ENCODE data around the gene NDUFA8. TPM values are rescaled to one million over a fixed set of nuclear protein-coding genes. Genes with fewer than 3 reads are reported as not detected.

Gene NDUFA8
- total RNA-seq, 1 donor: 25.0 TPM

GRCh38 chr9:122155796-122156195, 3.8 kb downstream of the NDUFA8 start:
- no peak for DNase-seq (ENCODE audit: low read depth)
- TF ChIP-seq CTCF (IDR thresholded peaks at IDR 0.05; ENCODE audit: insufficient read depth, low read depth, low read length): no peak
- H3K4me3 ChIP-seq (ENCODE audit: low read depth, low read length): no peak overlapping the region

GRCh38 chr9:122151267-122151828, 8.2 kb downstream of the NDUFA8 start:
- no peak overlapping the region for H3K4me3 ChIP-seq (ENCODE audit: low read depth, low read length)
- no peak for DNase-seq (ENCODE audit: low read depth)
- TF ChIP-seq CTCF (IDR thresholded peaks at IDR 0.05; ENCODE audit: insufficient read depth, low read depth, low read length): no peak

- no peak for DNase-seq (ENCODE audit: low read depth)
- no peak for TF ChIP-seq CTCF (IDR thresholded peaks at IDR 0.05; ENCODE audit: insufficient read depth, low read depth, low read length)
- no peak overlapping the region for H3K4me3 ChIP-seq (ENCODE audit: low read depth, low read length)
These were observed 14.1 kb downstream of the NDUFA8 start for GRCh38 chr9:122145592-122145863.

GRCh38 chr9:122144836-122145591, 14.6 kb downstream of the NDUFA8 start:
- H3K4me3 ChIP-seq (ENCODE audit: low read depth, low read length): no peak overlapping the region
- TF ChIP-seq CTCF (IDR thresholded peaks at IDR 0.05; ENCODE audit: insufficient read depth, low read depth, low read length): peak; percentile 38
- DNase-seq (ENCODE audit: low read depth): no peak

- DNase-seq (ENCODE audit: low read depth): no peak
- no peak overlapping the region for H3K4me3 ChIP-seq (ENCODE audit: low read depth, low read length)
- TF ChIP-seq CTCF (IDR thresholded peaks at IDR 0.05; ENCODE audit: insufficient read depth, low read depth, low read length): no peak
These were observed 15.6 kb downstream of the NDUFA8 start for GRCh38 chr9:122143876-122144405.

GRCh38 chr9:122143296-122143695, 16.3 kb downstream of the NDUFA8 start:
- TF ChIP-seq CTCF (IDR thresholded peaks at IDR 0.05; ENCODE audit: insufficient read depth, low read depth, low read length): no peak
- no peak for DNase-seq (ENCODE audit: low read depth)
- H3K4me3 ChIP-seq (ENCODE audit: low read depth, low read length): no peak overlapping the region

Data from fibroblast of villous mesenchyme (primary cell).